HG02623 (cell line): ENCODE measurements around the gene NFATC2.

Experiments
- ATAC-seq: cut with Tn5 transposase; IDR thresholded peaks from one replicate; pipeline ENCODE4 v1.9.1; 2021; ENCODE audit warnings: moderate library complexity; ENCODE audit not compliant: unreplicated experiment

NFATC2 gene

GRCh38 chr20:51437182-51437924 is 105.2 kb downstream of the NFATC2 start:
- no peak for ATAC-seq

- ATAC-seq = no peak
Measured at GRCh38 chr20:51434580-51435247, 107.8 kb downstream of the NFATC2 start.

- ATAC-seq = no peak
Measured at GRCh38 chr20:51434026-51434425, 108.5 kb downstream of the NFATC2 start.

- no peak for ATAC-seq
Measured at GRCh38 chr20:51432875-51433274, 109.6 kb downstream of the NFATC2 start.

- ATAC-seq = no peak
Measured at GRCh38 chr20:51432251-51432784, 110.2 kb downstream of the NFATC2 start.

GRCh38 chr20:51431321-51431720 is 111.2 kb downstream of the NFATC2 start:
- ATAC-seq = no peak

GRCh38 chr20:51430198-51430950 is 112.1 kb downstream of the NFATC2 start:
- ATAC-seq = no peak

- ATAC-seq = no peak
Measured at GRCh38 chr20:51429696-51430095, 112.8 kb downstream of the NFATC2 start.

GRCh38 chr20:51429144-51429482 is 113.4 kb downstream of the NFATC2 start:
- ATAC-seq = no peak

- no peak for ATAC-seq
Measured at GRCh38 chr20:51428401-51429143, 113.9 kb downstream of the NFATC2 start.

- ATAC-seq = no peak
Measured at GRCh38 chr20:51427651-51428291, 114.7 kb downstream of the NFATC2 start.

- no peak for ATAC-seq
Measured at GRCh38 chr20:51426718-51427650, 115.5 kb downstream of the NFATC2 start.

GRCh38 chr20:51425347-51426106 is 117.0 kb downstream of the NFATC2 start:
- no peak for ATAC-seq

GRCh38 chr20:51424270-51425117 is 118.0 kb downstream of the NFATC2 start:
- no peak for ATAC-seq

GRCh38 chr20:51423810-51424209 is 118.7 kb downstream of the NFATC2 start:
- ATAC-seq = no peak

GRCh38 chr20:51423290-51423667 is 119.2 kb downstream of the NFATC2 start:
- peak; percentile 68 for ATAC-seq

GRCh38 chr20:51422514-51423289 is 119.8 kb downstream of the NFATC2 start:
- no peak for ATAC-seq
